Fibroblast of peridontal ligament (primary cell): ENCODE measurements around the gene GLRX5.
"Not testable (repeated sequence)": the region's sequence is repeated elsewhere in the genome, so short reads cannot be mapped to it uniquely, and the experiment has no call there.

Source experiments
- DNase-seq: peaks from one replicate; pipeline ENCODE4 v3.0.0-alpha.2; 2010; ENCODE audit errors: extremely low read depth

The GLRX5 gene

DNA sequence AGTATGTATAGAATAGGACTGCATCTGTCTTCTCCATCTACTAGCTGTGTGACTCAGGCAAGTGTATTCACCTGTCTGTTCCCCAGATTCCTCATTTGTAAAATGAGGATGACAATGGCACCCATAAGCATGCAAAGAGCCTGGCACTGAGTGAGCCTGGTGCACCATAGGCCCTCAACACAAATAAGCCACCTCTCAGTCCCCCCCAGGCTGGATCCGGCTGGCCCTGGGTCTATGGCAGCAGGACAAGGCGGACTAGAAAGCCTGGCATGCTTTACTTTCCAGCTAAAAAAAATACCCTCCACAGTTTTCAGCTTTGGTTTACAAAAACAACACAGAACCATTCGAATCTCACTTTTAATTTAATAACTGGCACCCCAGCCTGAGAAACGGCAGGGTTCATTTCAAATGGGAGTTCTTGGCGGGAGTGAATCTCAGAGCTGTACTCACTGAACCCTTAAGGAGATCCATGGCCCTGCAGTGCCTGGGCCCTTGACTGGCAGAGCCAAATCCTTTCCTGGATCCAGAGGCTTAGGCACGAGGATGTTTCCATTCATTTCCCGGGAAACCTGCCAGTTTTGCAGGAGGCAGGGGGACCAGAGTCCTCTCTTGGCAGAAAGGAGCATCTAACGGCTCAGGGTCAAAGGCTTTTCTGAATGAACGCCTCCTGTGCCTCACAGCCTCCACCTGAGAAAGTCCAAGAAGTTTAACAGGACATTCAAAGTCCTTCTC is 36.1 kb upstream of the GLRX5 start:
- DNase-seq = peak; percentile 55

DNA sequence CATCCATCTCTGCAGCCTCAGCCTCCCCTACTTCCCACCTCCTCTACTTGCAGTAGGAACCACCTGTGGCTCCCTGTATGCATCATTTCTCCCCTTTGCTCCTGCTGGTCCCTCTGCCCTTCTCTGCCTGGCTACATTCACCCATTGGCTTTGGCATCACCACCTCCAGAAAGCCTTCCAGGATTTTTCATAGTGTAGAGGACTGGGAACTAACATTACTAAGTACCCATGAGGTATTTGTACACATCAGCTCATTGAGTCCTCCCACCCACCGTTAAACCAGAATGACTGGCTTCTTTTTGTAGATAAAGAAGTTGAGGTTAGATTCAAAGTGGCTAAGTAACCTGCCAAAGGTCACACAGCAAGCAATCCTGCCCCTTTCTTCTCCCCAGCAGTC is 35.5 kb upstream of the GLRX5 start:
- no peak for DNase-seq

DNA sequence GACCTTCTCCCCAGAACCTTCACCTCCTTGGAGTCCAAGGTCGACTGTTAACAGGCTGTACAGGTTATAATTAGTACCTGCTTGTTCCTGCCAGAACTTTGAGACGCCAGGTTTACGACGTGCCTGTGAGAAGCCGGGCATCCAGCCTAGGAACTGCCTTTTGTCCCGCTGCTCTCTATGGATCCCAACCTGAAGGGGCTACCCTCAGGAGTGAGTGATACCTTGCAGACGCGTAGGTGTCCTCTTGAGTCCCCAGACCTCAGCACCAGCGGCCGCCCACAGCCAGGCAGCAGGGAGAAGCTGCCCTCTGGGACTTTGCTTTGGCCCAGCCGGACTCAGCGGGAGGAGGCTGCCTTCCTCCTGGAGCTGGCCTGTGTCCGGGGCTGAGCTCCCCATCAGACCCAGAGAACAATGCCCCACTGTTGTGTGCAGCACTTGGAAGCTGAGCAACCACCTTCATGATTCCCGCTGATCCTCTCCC is 34.6 kb upstream of the GLRX5 start:
- no peak for DNase-seq

DNA sequence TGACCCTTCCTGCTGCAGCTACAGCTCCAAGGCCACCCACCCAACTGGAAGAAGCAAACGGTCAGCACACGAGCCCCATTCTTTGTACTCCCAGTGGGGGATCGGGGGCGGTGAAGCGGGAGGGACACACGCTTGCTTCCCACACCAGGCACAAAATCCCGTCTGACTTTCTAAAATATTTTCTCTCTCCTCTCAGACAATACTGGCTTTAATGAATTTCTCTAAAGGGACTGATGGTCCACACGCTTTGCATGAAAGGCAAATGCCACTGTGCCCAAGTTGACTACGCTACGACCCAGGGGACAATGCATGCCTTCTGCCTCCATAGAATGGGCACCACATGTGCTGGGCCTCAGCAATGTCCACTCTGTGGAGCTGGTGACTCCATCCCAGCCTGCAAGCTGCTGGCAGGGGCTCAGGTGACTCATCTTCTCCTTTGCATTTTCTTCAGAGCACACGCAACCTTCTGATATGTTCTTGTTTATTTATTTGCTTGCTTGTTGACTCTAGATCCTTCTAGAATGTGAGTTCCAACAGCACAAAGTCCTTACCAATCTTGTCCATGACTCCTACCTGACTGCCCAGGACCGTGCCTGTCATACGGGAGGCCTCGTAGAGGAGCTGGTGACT is 34.0 kb upstream of the GLRX5 start:
- DNase-seq = peak; percentile 85

DNA sequence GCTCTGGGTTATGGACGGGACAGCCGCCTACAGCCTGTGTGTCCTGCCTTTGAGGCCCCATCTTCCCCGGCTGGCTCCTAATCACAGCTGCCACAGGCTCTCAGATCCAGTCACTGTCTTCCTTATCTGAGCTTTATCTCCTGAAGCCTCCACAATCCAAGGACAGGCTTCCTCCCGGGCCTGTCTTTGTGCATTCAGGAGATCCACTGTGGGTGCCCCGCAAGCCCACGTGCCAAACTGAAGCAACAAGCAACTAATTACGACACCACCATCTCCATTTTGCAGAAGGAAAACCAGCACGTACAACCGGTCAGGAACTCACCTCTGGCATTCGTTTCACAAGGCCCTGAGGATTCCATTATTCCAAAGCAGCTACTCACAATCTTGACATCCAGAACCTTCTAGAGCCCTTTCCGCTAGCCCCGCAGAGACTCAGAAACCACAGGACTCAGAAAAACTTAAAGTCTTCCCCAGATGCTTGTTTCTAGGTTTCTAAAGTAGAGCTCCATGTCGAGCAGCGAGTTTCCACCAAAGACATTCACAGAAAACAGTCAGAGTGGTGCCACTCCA is 32.4 kb upstream of the GLRX5 start:
- DNase-seq = no peak

DNA sequence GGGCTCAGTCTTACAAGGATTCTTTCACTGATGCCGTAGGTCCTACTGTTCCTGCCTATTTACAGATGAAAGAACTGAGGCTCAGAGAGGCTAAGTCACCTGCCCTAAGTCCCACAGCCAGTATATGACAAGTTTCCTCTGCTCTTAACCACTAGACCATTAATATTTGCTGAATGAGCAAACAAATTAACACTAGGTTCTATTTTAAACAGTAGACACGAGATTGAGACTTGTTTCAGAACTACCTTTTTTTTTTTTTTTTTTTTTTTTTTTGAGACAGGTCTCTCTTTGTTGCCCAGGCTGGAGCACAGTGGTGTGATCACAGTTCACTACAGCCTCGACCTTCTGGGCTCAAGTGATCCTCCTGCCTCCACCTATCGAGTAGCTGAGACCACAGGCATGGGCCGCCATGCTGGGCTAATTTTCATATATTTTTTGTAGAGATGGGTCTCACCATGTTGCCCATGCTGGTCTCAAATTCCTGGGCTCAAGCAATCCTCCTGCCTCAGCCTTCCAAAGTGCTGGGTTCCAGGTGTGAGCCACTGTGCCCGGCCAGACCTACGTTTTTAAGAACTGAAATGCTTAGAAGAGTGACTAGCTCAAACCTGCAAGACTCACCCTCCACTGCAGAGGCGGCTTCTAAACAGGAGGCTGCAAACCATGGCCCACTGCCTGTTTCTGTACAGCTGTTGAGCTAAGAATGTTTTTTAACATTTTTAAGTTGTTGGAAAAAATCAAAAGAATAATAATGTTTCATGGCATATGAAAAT is 31.3 kb upstream of the GLRX5 start:
- DNase-seq = no peak

DNA sequence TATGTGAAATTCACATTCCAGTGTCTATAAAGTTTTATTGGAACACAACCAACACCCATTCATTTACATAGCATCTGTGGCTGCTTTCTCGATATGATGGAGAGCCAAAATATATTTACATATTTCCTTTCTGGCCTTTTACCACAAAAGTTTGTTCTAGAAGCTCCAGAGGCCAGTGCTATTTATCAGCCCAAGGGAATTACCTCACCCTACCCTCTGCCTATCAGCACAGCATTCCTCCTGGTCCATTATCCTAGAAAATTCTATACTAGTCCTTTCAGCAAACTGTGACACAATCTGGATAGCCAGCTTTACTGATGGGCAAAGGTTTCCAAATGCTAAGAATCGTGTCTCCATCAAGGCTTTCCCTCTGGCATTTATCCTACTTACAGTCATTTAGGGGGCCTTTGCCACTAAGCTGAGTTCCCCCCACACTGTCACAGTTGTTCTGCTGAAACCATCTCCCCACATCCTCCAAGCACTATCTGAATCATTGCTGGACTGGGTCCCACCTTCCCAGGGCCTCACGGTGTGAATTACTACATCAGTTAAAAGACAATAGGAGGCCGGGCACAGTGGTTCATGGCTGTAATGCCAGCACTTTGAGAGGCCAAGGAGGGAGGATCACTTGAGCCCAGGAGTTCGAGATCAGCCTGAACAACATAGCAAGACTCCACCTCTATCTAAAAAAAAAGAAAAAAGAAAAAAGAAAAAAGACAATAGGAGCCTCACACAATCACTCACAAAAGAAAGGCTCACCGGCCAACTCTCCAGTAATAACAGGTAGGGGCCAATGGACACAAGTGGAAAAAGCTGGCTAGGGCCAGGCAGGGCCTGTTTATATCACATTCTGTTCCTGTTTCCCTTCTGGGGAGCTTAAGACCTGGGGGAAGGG is 30.5 kb upstream of the GLRX5 start:
- DNase-seq = peak; percentile 84

DNA sequence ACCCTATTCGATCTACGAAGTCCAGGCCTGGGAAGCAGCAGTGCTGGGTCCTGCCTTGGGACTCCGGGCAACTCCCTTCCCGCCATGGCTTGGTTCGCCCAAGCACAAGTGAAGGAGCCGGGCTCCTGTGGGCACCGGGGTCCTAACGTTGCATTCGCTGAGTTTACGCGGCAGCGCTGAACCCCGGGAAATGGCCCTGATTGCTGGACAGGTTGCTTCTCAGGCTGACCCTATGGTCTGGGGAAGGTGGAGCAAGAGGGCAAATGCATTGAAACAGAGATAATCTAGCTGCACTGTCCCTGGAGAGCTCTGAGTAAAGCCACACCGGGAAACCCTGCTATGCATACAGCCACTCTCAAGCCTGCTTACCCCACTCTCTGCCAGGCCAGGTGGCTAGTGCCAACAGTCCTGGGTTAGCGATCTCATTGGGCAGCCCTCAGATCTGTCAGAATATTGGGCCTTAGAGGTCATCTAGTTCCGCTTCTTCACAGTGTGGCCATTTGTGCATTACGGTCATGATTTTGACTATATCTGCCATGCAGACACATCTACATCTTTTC is 29.7 kb upstream of the GLRX5 start:
- DNase-seq = no peak

DNA sequence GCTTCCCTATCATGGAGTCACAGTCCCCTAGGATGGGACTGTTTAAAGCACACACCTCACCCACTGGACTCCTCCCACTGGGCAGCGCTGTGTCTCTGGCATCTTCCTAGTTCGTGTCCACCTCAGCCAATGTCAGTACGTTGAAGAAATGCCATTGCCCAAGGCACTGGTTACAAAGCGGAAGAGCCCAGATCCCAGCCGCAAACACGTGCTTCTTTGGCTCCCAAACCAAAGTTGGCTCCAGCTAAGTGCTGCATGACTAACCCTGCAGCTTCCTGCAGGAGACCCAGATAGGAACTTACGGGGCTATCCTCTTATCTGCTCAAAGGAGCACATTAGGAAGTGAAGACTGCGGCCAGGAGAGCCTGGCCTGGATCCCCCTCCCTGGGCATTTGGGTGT is 27.7 kb upstream of the GLRX5 start:
- peak; percentile 95 for DNase-seq

DNA sequence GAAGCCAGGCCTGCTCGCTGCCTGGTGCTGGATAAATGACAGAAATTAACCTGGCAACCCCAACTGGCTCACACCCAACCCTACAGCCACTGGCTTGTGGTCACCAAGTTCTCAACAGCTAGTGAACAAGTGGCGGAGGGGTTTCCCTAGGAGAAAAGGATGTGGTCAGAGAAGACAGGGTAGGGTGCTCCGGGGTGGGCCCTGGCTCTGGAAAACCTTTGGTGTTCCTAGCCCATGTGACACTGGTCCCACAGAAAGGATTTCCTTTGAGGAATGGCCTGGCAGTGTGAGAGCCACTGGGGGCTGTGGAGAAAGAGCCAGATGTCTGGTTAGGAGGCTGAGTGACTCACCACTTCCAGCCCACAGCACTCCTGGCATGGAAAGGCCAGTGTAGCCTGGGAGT is 27.1 kb upstream of the GLRX5 start:
- DNase-seq = peak; percentile 60

DNA sequence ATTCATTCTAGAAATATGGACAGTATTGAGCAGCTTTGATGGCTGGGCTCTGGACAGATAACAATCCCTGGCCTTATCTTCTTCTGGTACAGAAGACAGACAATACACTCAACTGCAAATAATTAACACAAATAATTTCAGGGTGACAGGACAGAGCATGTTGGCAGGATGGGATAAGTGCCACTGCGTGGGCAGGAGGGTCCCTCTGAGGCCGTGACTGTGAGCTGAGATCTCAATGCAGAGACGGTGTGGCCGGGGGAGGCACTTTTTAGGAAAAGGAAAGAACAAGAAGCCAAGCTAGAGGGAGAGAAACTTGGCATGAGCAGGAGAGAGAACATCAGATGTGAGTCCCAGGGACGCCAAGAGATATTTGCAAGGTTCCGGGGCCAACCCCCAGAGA is 26.5 kb upstream of the GLRX5 start:
- DNase-seq = no peak

DNA sequence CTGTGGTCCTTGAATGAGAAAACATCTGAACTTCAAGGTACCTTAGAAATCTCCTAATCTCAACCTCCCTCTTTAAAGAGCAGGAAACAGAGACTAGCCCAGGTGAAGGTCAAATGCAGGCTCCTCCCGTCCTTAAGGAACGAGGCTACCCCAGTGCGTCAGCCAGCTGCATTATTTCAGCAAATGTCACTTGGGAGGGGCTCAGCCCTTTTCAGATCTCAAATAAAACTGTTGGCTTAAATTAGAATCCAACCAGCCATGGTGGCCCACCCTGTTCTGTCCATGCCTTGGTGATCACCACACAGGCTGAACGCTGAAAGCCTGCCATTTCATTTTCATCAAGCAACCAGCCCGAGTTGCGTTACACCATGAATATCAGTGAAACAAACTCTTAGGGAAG is 25.4 kb upstream of the GLRX5 start:
- DNase-seq = no peak

DNA sequence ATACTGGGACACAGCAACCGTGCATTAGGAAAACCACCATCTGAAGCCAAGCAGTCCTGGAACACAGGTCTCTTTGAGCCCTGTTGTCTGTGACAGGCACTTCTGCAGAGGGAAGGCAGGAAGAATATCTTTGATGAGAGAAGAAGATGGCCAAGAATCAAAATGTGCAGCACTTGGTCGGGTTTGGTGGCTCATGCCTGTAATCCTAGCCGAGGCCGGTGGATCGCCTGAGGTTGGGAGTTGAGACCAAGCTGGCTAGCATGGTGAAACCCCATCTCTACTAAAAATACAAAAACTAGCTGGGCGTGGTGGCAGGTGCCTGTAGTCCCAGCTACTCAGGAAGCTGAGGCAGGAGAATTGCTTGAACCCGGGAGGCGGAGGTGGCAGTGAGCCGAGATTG is 24.5 kb upstream of the GLRX5 start:
- DNase-seq = not testable (repeated sequence)

DNA sequence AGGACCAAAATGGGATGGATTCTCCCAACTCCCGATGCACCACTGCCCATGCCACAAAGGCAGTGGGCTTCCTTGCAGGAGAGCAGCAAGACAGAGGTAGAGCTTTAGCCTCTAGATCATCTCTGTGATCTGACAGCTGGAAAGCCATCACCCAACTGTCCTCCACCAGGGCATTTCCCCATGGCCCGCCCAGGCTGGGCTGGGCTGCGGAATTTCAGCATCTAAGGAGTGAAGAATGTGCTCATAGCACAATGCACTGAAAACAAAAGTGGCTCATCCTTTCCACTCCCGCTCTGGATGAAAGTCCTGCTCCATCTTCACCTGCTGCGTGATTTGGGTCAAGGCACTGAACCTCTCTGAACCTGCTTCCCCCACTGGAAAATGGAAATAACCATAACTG is 24.0 kb upstream of the GLRX5 start:
- DNase-seq = no peak

DNA sequence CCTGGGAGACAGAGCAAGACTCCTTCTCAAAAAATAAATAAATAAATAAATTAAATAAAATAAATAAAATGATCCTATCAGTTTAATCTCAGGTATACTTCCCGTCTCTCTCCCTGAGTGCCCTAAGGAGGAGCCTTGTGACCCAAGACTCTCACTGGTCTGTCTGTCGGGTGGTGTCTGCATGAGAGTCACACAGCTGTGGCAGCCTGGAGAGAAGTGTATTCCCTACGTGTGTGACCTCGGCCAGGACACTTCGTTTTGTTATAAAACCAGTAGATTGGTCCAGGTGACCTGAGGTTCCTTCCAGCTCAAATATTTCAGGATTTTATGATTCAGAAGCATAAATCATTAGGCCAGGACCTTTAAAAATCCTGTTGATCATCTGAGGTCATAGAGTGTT is 23.2 kb upstream of the GLRX5 start:
- no peak for DNase-seq

DNA sequence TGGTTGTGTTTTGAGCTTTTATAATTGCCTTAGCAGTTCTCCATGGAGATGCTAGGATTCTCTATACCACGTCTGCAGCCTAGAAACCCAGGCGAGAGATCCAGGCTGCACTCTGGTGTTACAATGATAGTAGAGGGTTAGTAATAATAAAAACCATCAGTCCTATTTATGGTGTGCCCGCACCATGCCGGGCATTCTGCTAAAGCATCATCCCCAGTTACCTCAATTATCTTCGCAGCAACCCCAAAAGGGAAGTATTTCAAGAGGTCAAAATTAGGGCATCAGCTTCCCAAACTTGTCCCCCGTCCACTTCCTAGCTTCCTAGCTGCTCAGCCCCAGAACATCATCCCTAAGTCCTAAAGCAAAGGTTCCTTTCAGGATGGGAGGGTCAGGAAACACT is 21.6 kb upstream of the GLRX5 start:
- DNase-seq = no peak

DNA sequence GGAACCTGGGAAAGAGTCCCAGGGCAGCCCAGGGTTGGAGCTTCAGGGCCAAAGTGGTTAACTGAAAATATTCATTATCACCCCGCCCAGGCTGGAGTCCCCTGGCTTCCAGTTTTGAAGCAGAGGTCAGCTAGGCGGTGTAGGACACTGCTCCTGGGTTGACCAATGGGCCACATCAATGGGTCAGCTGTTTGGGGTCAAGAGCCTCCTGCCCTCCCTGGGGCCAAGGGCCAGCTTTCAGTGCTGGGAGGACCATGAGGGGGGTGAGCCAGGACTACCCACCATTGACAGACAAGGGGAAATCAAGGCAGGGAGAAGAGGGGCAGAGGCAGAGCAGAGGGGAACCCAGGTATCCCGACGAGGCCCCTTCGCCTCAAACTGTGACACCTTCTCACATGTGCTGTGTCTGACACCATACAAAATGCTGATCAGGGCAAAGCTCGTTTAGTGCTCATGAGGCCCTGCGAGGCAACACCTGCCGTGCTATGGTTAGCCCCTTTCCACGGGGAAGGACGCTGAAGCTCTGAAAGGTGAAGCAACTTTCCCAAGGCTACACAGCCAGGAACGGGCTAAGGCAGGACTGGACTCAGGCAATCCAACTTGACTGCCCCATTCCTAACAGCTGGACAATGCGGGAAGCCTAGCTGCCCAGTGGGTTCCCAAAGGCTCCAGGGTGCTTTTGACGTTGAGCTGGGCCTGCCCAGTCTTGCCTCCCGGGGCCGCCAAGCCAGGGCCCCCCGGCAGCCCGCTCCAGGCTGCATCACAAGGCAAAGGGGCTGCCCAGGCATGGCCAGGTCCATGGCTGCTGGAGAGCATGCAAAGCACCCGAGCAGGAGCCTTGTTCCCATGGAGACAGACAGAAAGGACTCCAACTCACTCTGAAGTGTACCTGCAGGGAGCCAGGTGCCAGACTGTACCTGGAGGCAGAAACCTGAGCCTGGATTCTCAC is 20.4 kb upstream of the GLRX5 start:
- DNase-seq = no peak

DNA sequence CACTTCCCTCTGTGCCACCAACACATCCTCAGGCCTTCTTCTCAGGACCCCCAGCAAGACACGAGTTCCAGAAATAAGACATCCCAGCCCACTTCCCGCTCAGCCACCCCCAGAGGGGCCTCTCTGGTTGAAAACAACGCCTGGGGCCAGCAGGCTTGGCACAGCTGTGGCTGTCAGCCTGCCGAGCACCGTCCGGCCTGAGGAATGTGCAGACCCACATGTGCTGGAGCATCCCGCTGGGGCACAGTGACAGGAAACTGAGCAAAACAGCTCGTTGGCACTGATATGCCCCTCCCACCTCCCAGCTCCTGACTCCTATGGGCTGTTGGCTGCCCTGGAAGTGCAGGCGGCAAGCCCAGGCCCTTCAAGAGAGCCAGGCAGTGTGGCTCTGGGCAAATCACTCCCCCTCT is 19.8 kb upstream of the GLRX5 start:
- DNase-seq = peak; percentile 45

DNA sequence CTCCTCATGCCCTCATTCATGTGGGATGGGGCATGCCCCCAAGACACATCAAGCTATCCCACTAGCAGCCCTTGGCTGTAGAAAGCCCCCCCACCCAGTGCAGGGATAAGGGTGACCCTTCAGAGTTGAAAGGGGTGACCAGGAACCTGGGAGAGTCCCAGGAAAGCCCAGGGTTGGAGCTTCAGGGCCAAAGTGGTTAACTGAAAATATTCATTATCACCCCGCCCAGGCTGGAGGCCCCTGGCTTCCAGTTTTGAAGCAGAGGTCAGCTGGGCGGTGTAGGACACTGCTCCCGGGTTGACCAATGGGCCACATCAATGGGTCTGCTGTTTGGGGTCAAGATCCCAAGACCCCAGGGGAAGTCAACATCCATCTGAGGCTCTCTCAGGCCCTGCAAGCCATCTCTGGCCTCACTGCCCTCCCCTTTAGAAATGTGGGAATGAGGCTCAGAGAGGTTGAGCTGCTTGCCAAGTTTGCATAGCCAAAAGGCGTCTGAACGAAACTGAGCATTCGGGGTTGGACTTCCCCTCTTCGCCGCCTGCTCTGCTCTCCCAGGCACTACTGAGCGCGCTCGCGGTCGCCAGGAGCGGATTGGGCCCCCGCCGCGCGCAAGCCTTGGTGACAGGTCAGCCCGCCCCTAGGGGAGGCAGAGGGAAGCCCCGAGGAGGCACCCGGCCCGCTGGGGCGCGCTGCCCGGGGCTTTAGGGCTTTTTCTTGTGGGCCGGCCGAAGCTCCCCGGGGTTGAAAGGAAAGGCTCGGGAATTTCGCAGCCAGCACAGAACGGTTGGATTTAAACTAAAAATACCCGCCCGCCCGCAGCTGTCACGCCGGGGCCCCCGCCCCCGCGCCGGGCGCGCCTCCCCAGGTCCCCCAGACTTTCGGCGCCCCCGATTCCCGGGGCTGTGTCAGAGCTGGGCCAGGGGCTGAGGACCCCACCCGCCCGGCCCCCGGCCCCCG is 19.0 kb upstream of the GLRX5 start:
- DNase-seq = peak; percentile 52
